GM21423 (cell line): ENCODE data around the gene RTTN.

Source experiments
- ATAC-seq: cut with Tn5 transposase; IDR thresholded peaks from one replicate; pipeline ENCODE4 v1.9.1; 2021; ENCODE audit warnings: mild to moderate bottlenecking, moderate library complexity; ENCODE audit not compliant: unreplicated experiment

Gene RTTN

GRCh38 chr18:70085641-70086040, 119.8 kb downstream of the RTTN start:
- ATAC-seq, result no peak

- ATAC-seq, result no peak
These were observed 123.1 kb downstream of the RTTN start for GRCh38 chr18:70082430-70082829.

GRCh38 chr18:70078106-70078505, 127.4 kb downstream of the RTTN start:
- no peak for ATAC-seq

GRCh38 chr18:70075906-70076305, 129.6 kb downstream of the RTTN start:
- ATAC-seq, result no peak

- no peak for ATAC-seq
These were observed 131.4 kb downstream of the RTTN start for GRCh38 chr18:70074116-70074515.

GRCh38 chr18:70073432-70073831, 132.1 kb downstream of the RTTN start:
- ATAC-seq, result no peak

- no peak for ATAC-seq
These were observed 132.8 kb downstream of the RTTN start for GRCh38 chr18:70072678-70073077.

- no peak for ATAC-seq
These were observed 135.5 kb downstream of the RTTN start for GRCh38 chr18:70069965-70070364.

GRCh38 chr18:70069382-70069781, 136.1 kb downstream of the RTTN start:
- ATAC-seq, result no peak

- ATAC-seq, result peak; percentile 62
These were observed 136.5 kb downstream of the RTTN start for GRCh38 chr18:70068981-70069380.

- no peak for ATAC-seq
These were observed 145.8 kb downstream of the RTTN start for GRCh38 chr18:70059684-70060083.

- ATAC-seq, result peak; percentile 98
These were observed 146.6 kb downstream of the RTTN start for GRCh38 chr18:70058916-70059315.

GRCh38 chr18:70047931-70048603, 157.4 kb downstream of the RTTN start:
- no peak for ATAC-seq

GRCh38 chr18:70046796-70047195, 158.7 kb downstream of the RTTN start:
- ATAC-seq, result no peak

- no peak for ATAC-seq
These were observed 159.3 kb downstream of the RTTN start for GRCh38 chr18:70046207-70046606.

GRCh38 chr18:70044632-70045031, 160.9 kb downstream of the RTTN start:
- no peak for ATAC-seq

- ATAC-seq, result no peak
These were observed 163.9 kb downstream of the RTTN start for GRCh38 chr18:70041459-70042050.

GRCh38 chr18:70039186-70039585, 166.3 kb downstream of the RTTN start:
- no peak for ATAC-seq

- ATAC-seq, result no peak
These were observed 167.9 kb downstream of the RTTN start for GRCh38 chr18:70037431-70038061.

- ATAC-seq, result peak; percentile 99
These were observed 168.6 kb downstream of the RTTN start for GRCh38 chr18:70036771-70037347.

- no peak for ATAC-seq
These were observed 169.3 kb downstream of the RTTN start for GRCh38 chr18:70036168-70036567.

- no peak for ATAC-seq
These were observed 174.3 kb downstream of the RTTN start for GRCh38 chr18:70031221-70031620.
